Cardiac septum (tissue), 1 donor: Measurements from ENCODE around the gene CHAC2. TPM values are rescaled to one million over a fixed set of nuclear protein-coding genes. Genes with fewer than 3 reads are reported as not detected.
"Not testable (repeated sequence)": the region's sequence is repeated elsewhere in the genome, so short reads cannot be mapped to it uniquely, and the experiment has no call there.

Experiments used
- DNase-seq: peaks from one replicate; pipeline ENCODE4 v3.0.0-alpha.2; 2020; ENCODE audit warnings: low spot score
- intact Hi-C: fragments of 100-400 bp; cut with DNase I; formaldehyde crosslinking; loops from one replicate; pipeline ENCODE4 v1.14.0; 2022
- total RNA-seq: library from RNA; stranded (reverse); fragmentation: NEBNext Ultra II Directional; extraction: Animal tissue kit (Norgen Biotek cat#: 25700); gene quantifications from one replicate; pipeline ENCODE4 v1.2.1, GENCODE V29; 2021
- donor health status: DM: no; HTN: no; CAD: no.

The CHAC2 gene
- total RNA-seq, 1 donor from 2014 or later: 1.4 TPM

DNA sequence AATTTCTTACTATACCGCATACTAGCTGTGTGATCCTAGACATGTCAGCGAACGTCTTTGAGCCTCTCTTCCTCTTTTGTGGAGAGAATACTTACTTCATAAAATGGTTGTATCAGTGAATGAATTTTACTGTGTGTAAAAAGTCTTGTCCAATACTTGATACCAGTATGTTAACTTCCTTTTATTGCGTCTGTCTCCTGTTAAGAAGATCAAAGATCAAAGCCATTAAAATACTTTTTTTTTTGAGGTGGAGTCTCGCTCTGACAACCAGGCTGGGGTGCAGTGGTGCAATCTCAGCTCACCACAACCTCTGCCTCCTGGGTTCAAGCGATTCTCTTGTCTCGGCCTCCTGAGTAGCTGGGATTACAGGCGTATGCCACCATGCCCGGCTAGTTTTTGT is 52.4 kb downstream of the CHAC2 start:
- DNase-seq: no peak
- intact Hi-C loops: no loop called here

DNA sequence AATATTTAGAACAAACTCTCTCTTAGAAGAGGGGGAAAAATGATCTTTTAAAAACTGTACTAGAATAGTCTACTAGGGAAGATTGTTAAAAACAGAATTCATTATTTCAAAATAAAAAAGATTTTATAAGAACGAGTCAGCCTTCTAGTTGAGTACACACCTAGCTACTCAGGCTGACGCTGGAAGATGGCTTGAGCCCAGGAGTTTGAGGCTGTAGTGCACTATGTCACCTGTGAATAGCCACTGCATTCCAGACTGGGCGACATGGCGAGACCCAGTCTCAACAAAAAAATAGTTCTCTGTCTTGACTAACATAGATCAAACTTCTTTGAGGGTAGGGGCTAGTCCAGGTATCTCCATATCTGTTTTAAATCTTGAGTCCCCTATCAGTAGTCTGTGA is 53.1 kb downstream of the CHAC2 start:
- intact Hi-C loops: no loop called here
- no peak for DNase-seq

DNA sequence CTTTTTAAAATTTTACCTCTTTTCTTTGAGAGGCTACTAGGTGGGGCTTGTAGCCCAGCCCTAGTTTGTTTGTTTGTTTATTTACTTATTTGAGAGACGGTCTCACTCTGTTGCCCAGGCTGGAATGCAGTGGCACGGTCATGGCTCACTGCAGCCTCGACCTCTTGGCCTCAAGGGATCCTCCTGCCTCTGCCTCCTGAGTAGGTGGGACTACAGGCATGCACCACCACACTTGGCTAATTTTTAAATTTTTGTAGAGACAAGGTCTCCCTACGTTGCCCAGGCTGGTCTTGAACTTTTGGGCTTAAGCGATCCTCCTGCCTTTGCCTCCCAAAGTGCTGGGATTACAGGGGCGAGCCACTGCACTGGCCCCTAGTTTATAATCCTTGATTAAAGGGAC is 54.2 kb downstream of the CHAC2 start:
- intact Hi-C loops: no loop called here

DNA sequence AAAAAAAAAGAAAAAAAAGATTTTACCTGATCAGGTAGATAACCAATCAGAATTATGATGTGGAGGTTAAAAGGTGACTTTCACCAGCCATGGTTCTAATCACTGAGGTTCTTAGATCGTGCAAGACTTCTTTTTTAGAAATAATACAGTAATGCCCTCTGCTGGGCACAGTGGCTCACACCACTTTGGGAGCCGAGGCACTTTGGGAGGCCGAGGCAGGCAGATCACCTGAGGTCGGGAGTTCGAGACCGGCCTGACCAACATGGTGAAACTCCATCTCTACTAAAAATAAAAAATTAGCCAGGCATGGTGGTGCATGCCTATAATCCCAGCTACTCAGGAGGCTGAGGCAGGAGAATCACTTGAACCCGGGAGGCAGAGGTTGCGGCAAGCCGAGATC is 56.0 kb downstream of the CHAC2 start:
- intact Hi-C loops, DNase-seq: not testable (repeated sequence)

More for the DNA sequence above, 54.2 kb downstream of the CHAC2 start:
- DNase-seq: no peak

Other genes starting within 250 kb of the CHAC2 start
- gene ASB3, start 19.1 kb downstream of the CHAC2 start, total RNA-seq: 9.2 TPM
- gene ERLEC1, start 19.2 kb downstream of the CHAC2 start, total RNA-seq: 46.0 TPM
- gene GPR75, start 92.2 kb downstream of the CHAC2 start, total RNA-seq: 3.0 TPM
- 61.3 TPM for gene PSME4, start 203.2 kb downstream of the CHAC2 start, total RNA-seq